HepG2 (cell line): ENCODE data around the gene SNAI3. TPM values are rescaled to one million over a fixed set of nuclear protein-coding genes. Genes with fewer than 3 reads are reported as not detected.
A peak's percentile ranks its signal among the peaks of the same experiment; 100 is the strongest.

ENCODE experiments used
- ATAC-seq: fragments of 200-7000 bp; cut with Tn5 transposase; 3 replicates; pipeline ENCODE4 v1.9.1; 2020; ENCODE audit warnings: mild to moderate bottlenecking, moderate library complexity
- BruUV-seq: library from RNA; stranded (reverse); fragments of 400-500 nt; replicated peaks from 2 replicates; lab custom pipeline; 2021; lab: Mats Ljungman, UMichigan
- CTCF ChIA-PET: fragments of 300-600 bp; formaldehyde crosslinking; extraction: SDS; loops from one replicate; lab custom pipeline; 2021; ENCODE audit warnings: low total read pairs, inconsistent platforms, low intra/inter-chr PET ratio; lab: Yijun Ruan, JAX
- POLR2A ChIA-PET: fragments of 350-600 bp; sonication (Branson Sonifier 250); formaldehyde crosslinking; loops from one replicate; lab custom pipeline; 2020; ENCODE audit warnings: antibody characterized with exemption, inconsistent platforms; lab: Yijun Ruan, JAX
- DNase-seq: peaks from one replicate; pipeline ENCODE4 v3.0.0-alpha.2; 2015; ENCODE audit warnings: low spot score
- FAIRE-seq: peaks from 3 replicates; lab custom pipeline; 2011; peaks lifted over from hg19 to GRCh38; lab: Jason Lieb, UNC
- H2AFZ ChIP-seq: one replicate; pipeline ENCODE4 v1.6.1; 2011; ENCODE audit warnings: low read length, inconsistent platforms
- H3K27ac ChIP-seq: fragments of 300-600 bp; 3 replicates; pipeline ENCODE4 v1.8.0; 2011; ENCODE audit warnings: mixed run types, mild to moderate bottlenecking, mixed read lengths, low read length, inconsistent platforms; ENCODE audit not compliant: insufficient read depth; ENCODE audit errors: extremely low read length
- H3K27me3 ChIP-seq, 2 experiments: fragments of 200-600 bp in 1 of 2; 2 replicates in 1 of 2; 3 replicates in 1 of 2; pipeline versions ENCODE4 v1.6.0 to v1.8.0; 2011; ENCODE audit warnings: low read length in 2 of 2, mild to moderate bottlenecking in 2 of 2, moderate library complexity in 2 of 2, inconsistent platforms in 1 of 2; ENCODE audit not compliant: insufficient read depth in 2 of 2, control insufficient read depth in 1 of 2
- H3K36me3 ChIP-seq, 2 experiments: fragments of 200-600 bp in 1 of 2; replicated peaks in 1 of 2; 2 replicates in 1 of 2; 3 replicates in 1 of 2; pipeline versions ENCODE4 v1.5.1 to v1.8.0; 2011; ENCODE audit warnings: low read length in 2 of 2, inconsistent platforms in 1 of 2; ENCODE audit not compliant: insufficient read depth in 2 of 2, control insufficient read depth in 1 of 2
- H3K4me1 ChIP-seq: 2 replicates; pipeline ENCODE4 v1.5.1; 2012; ENCODE audit warnings: low read length, inconsistent platforms; ENCODE audit not compliant: insufficient read depth
- H3K4me2 ChIP-seq: 2 replicates; pipeline ENCODE4 v1.6.0; 2011; ENCODE audit warnings: low read depth, low read length, inconsistent platforms
- H3K4me3 ChIP-seq, 3 experiments: fragments of 200-600 bp in 1 of 3; sonication (generic), shearing (Covaris generic) in 1 of 3; replicated peaks in 1 of 3; 2 replicates each; pipeline ENCODE4 v1.5.1; 2011 to 2016; ENCODE audit warnings: low read length in 3 of 3, inconsistent platforms in 2 of 3, low read depth in 2 of 3, mild to moderate bottlenecking in 2 of 3, control low read depth in 1 of 3, mixed read lengths in 1 of 3; ENCODE audit not compliant: insufficient read depth in 1 of 3
- H3K79me2 ChIP-seq: one replicate; pipeline ENCODE4 v1.6.1; 2011; ENCODE audit warnings: low read length, inconsistent platforms; ENCODE audit not compliant: insufficient read depth
- H3K9ac ChIP-seq: 2 replicates; pipeline ENCODE4 v1.6.0; 2011; ENCODE audit warnings: mild to moderate bottlenecking, low read depth, low read length, inconsistent platforms; ENCODE audit not compliant: insufficient read depth
- H3K9me3 ChIP-seq: 2 replicates; pipeline ENCODE4 v1.5.1; 2012; ENCODE audit warnings: mild to moderate bottlenecking, low read length
- H4K20me1 ChIP-seq: 2 replicates; pipeline ENCODE4 v1.6.0; 2011; ENCODE audit warnings: inconsistent platforms, mild to moderate bottlenecking, low read length, moderate library complexity; ENCODE audit not compliant: insufficient read depth
- AGO2 ChIP-seq: fragments of 200-400 bp; formaldehyde crosslinking; optimal IDR thresholded peaks from 2 replicates; pipeline ENCODE3; 2017; ENCODE audit warnings: mild to moderate bottlenecking, low read depth, low read length, moderate library complexity
- HOXA9 ChIP-seq: sonication (generic); formaldehyde crosslinking; IDR thresholded peaks from 2 replicates; pipeline ENCODE4 v1.8.1; 2022; ENCODE audit warnings: missing genetic modification reagents, mild to moderate bottlenecking, moderate library complexity, borderline replicate concordance
- RBM22 ChIP-seq: fragments of 200-400 bp; formaldehyde crosslinking; optimal IDR thresholded peaks from 2 replicates; pipeline ENCODE3; 2017; ENCODE audit warnings: mild to moderate bottlenecking, low read length, moderate library complexity
- THAP9 ChIP-seq: sonication (generic); formaldehyde crosslinking; IDR thresholded peaks from 2 replicates; pipeline ENCODE4; 2020; ENCODE audit warnings: missing genetic modification reagents, mild to moderate bottlenecking, borderline replicate concordance
- U2AF1 ChIP-seq: fragments of 200-400 bp; formaldehyde crosslinking; optimal IDR thresholded peaks from 2 replicates; pipeline ENCODE3; 2017; ENCODE audit warnings: mild to moderate bottlenecking, low read depth, low read length
- WGBS: methylation state at CpG from one replicate; pipeline ENCODE4 v1.1.6; 2017; ENCODE audit warnings: low lambda C conversion rate; 5-methylcytosine and 5-hydroxymethylcytosine counted together
- in situ Hi-C: cut with HindIII; loops from 2 replicates; pipeline ENCODE4 v1.10.0; 2017; ENCODE audit warnings: low pct_unique_long_range_greater_than_20kb; ENCODE audit not compliant: extremely low pct_ligation_motif_present
- intact Hi-C: fragments of 100-400 bp; cut with micrococcal nuclease; formaldehyde crosslinking; loops from one replicate; pipeline ENCODE4 v1.10.0; 2022; ENCODE audit not compliant: unreplicated experiment
- polyA plus RNA-seq, 8 experiments: library from polyadenylated mRNA; depleted of rRNA in 3 of 8; stranded (reverse) in 7 of 8; unstranded in 1 of 8; fragments of >200 nt; fragmentation: Illumina TruSeq in 4 of 8; extraction: Trizol in 4 of 8; gene quantifications; 2 replicates each; pipeline versions ENCODE4 v1.2.1 to v1.2.3, GENCODE V29; 2011 to 2016; ENCODE audit warnings: low read depth in 4 of 8, missing spikeins in 1 of 8, mixed read lengths in 1 of 8; ENCODE audit not compliant: insufficient read depth in 1 of 8
- total RNA-seq, 5 experiments: library from RNA; depleted of rRNA; stranded (reverse); fragments of >200 nt; fragmentation: Illumina TruSeq; extraction: Trizol; gene quantifications; 2 replicates each; pipeline ENCODE4 v1.2.3, GENCODE V29; 2016; ENCODE audit warnings: low read depth in 1 of 5

The SNAI3 gene
- total and polyA plus RNA-seq, 2 of the 13 experiments (the other 11 are each of a cell fraction or from before 2014, with no cell fraction given), result 0.09 to 0.18 TPM

GRCh38 chr16:88724855-88725555, 38.7 kb upstream of the SNAI3 start:
- no peaks in the 10 kb centered on the region for H3K27me3 ChIP-seq
- no peaks in the 10 kb centered on the region for H3K9me3 ChIP-seq
- FAIRE-seq, result no peak
- H3K27ac ChIP-seq, result no peak overlapping the region
- peak; percentile 77 for TF ChIP-seq RBM22
- peak; percentile 78 for TF ChIP-seq AGO2
- no peak for TF ChIP-seq U2AF1
- no TSS peak for BruUV-seq
- 96% methylated on average over 20 of the region's 31 CpGs for WGBS
- H2AFZ ChIP-seq, result no peak overlapping the region
- ChIA-PET CTCF (no interaction called here), POLR2A (no interaction called here)
- H3K4me2 ChIP-seq, result no peak overlapping the region
- no peaks in the 10 kb centered on the region for H4K20me1 ChIP-seq
- H3K4me3 ChIP-seq, result no peak overlapping the region
- DNase-seq, result no peak
- peaks cover 61 to 77% of the 10 kb centered on the region in 2 experiments; a peak in 4 of 5 replicates for H3K36me3 ChIP-seq
- in situ Hi-C loops, result no loop called here
- H3K79me2 ChIP-seq, result no peaks in the 10 kb centered on the region
- H3K9ac ChIP-seq, result no peak overlapping the region
- intact Hi-C loops, result no loop called here
- no peaks in the 10 kb centered on the region for H3K4me1 ChIP-seq
- no peak for ATAC-seq

DNA sequence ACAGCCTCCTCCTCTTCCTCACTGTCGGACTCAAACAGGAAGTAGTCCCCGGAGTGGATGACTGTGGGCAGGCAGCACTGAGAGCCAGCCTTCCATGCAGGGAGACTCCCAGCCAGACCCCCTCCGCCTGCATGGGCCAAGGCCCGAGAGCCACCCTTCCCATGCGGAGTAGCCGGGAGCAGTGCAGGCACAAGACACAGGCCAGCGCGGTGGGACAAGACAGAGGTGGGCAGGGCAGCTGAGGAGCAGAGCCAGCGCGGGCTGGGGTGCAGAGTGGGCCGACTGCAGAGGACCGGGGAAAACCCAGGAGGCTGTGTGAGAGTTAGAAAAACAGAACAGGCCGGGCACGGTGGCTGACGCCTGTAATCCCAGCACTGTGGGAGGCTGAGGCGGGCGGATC, 37.6 kb upstream of the SNAI3 start:
- no peak overlapping the region for H3K9ac ChIP-seq
- peaks cover 68 to 88% of the 10 kb centered on the region in 2 experiments; a peak in 4 of 5 replicates for H3K36me3 ChIP-seq
- no peaks in the 10 kb centered on the region for H3K9me3 ChIP-seq
- H4K20me1 ChIP-seq, result no peaks in the 10 kb centered on the region
- no peak overlapping the region for H3K27ac ChIP-seq
- DNase-seq (no peak), ATAC-seq (no peak), FAIRE-seq (no peak)
- H3K4me1 ChIP-seq, result no peaks in the 10 kb centered on the region
- ChIA-PET POLR2A (interaction anchor here (0.7 kb wide), 1 partner anchor 9 kb away, joined by 4 read pairs; no protein-coding TSS in a partner anchor), CTCF (no interaction called here)
- WGBS, result 97% methylated on average over 15 of the region's 17 CpGs
- H3K79me2 ChIP-seq, result no peaks in the 10 kb centered on the region
- no peaks in the 10 kb centered on the region for H3K27me3 ChIP-seq
- intact Hi-C loops, result no loop called here
- H3K4me2 ChIP-seq, result no peak overlapping the region
- in situ Hi-C loops, result no loop called here
- H2AFZ ChIP-seq, result no peak overlapping the region
- no TSS peak for BruUV-seq
- TF ChIP-seq HOXA9 (0 out of 2 replicates have a peak, but pooled peaks have one; percentile 10), THAP9 (CRISPR knock-in tag) (no peak)
- H3K4me3 ChIP-seq, result no peak overlapping the region
